ENCODE data around the gene LRRC25.
"Not testable (repeated sequence)": the region's sequence is repeated elsewhere in the genome, so short reads cannot be mapped to it uniquely, and the experiment has no call there.

LRRC25 gene

DNA sequence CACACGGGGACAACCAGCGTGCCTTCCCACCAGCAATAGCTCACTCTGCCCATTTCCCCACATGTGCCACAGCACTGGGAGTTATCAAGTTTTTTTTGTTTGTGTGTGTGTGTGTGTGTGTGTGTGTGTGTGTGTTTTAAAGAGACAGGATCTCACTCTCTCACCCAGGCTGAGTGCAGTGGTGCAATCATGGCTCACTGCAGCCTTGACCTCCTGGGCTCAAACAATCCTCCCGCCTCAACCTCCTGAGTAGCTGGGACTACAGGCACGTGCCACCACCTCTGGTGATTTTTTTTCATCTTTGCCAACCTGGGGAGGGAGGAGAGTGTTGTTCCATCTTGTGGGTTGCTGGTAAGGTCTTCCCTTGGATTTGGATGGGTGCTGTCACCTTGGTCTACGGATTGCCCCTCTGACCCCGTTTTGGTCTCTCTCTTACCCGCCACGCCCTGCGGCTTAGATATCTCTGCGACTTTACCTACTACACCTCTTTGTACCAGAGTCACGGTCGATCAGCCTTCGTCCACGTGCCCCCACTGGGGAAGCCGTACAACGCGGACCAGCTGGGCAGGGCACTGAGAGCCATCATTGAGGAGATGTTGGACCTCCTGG lies 34.4 kb downstream of the LRRC25 start (continued):
- TF ChIP-seq, protein P1, sequence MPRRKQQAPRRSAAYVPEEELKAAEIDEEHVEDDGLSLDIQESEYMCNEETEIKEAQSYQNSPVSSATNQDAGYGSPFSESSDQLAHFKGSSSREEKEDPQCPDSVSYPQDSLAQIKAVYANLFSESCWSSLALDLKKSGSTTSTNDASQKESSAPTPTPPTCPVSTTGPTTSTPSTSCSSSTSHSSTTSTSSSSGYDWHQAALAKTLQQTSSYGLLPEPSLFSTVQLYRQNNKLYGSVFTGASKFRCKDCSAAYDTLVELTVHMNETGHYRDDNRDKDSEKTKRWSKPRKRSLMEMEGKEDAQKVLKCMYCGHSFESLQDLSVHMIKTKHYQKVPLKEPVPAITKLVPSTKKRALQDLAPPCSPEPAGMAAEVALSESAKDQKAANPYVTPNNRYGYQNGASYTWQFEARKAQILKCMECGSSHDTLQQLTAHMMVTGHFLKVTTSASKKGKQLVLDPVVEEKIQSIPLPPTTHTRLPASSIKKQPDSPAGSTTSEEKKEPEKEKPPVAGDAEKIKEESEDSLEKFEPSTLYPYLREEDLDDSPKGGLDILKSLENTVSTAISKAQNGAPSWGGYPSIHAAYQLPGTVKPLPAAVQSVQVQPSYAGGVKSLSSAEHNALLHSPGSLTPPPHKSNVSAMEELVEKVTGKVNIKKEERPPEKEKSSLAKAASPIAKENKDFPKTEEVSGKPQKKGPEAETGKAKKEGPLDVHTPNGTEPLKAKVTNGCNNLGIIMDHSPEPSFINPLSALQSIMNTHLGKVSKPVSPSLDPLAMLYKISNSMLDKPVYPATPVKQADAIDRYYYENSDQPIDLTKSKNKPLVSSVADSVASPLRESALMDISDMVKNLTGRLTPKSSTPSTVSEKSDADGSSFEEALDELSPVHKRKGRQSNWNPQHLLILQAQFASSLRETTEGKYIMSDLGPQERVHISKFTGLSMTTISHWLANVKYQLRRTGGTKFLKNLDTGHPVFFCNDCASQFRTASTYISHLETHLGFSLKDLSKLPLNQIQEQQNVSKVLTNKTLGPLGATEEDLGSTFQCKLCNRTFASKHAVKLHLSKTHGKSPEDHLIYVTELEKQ (tag by site-specific recombination; IDR thresholded peaks at IDR 0.05; ENCODE audit: borderline replicate concordance): no peak
- TF ChIP-seq TCF7L2 (IDR thresholded peaks at IDR 0.05; ENCODE audit: borderline replicate concordance, low read depth, low read length): no peak
- no peak for TF ChIP-seq ZNF530 (tag by site-specific recombination; IDR thresholded peaks at IDR 0.05; ENCODE audit: low read depth)
- TF ChIP-seq, protein P2, sequence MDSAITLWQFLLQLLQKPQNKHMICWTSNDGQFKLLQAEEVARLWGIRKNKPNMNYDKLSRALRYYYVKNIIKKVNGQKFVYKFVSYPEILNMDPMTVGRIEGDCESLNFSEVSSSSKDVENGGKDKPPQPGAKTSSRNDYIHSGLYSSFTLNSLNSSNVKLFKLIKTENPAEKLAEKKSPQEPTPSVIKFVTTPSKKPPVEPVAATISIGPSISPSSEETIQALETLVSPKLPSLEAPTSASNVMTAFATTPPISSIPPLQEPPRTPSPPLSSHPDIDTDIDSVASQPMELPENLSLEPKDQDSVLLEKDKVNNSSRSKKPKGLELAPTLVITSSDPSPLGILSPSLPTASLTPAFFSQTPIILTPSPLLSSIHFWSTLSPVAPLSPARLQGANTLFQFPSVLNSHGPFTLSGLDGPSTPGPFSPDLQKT (IDR thresholded peaks at IDR 0.05; ENCODE audit: borderline replicate concordance, low read depth, low read length): no peak
- TF ChIP-seq, protein P3, sequence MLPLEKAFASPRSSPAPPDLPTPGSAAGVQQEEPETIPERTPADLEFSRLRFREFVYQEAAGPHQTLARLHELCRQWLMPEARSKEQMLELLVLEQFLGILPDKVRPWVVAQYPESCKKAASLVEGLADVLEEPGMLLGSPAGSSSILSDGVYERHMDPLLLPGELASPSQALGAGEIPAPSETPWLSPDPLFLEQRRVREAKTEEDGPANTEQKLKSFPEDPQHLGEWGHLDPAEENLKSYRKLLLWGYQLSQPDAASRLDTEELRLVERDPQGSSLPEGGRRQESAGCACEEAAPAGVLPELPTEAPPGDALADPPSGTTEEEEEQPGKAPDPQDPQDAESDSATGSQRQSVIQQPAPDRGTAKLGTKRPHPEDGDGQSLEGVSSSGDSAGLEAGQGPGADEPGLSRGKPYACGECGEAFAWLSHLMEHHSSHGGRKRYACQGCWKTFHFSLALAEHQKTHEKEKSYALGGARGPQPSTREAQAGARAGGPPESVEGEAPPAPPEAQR (tag by site-specific recombination; IDR thresholded peaks at IDR 0.05): no peak

GRCh38 chr19:18361646-18362045 lies 35.8 kb downstream of the LRRC25 start:
- no peak overlapping the region for H3K4me3 ChIP-seq (ENCODE audit: low read depth, low read length)
- no peaks in the 10 kb centered on the region for H3K9me3 ChIP-seq (ENCODE audit: control insufficient read depth, insufficient read depth, low read depth, low read length)
- TF ChIP-seq IKZF3 (tag by site-specific recombination; IDR thresholded peaks at IDR 0.05) (0 out of 2 replicates have a peak, but pooled peaks have one; percentile 15), ZNF133 (tag by site-specific recombination; IDR thresholded peaks at IDR 0.05) (no peak)
- no peak overlapping the region for H3K27ac ChIP-seq (ENCODE audit: extremely low read depth, low read depth, low read length)
- ChIA-PET POLR2A (no interaction called here), CTCF (interaction anchor here (3.5 kb wide), 1 partner anchor 12 kb away, joined by 27 read pairs; no protein-coding TSS in a partner anchor)
- peaks cover 0 to 18% of the 10 kb centered on the region in 2 experiments; a peak in 2 of 3 replicates for H3K36me3 ChIP-seq (ENCODE audit: control insufficient read depth in 2 of 2, insufficient read depth in 1 of 2, low read length in 2 of 2)
- no peaks in the 10 kb centered on the region; the same call in 1 of the 2 replicates for H3K4me1 ChIP-seq (ENCODE audit: control insufficient read depth, insufficient read depth, low read length)

GRCh38 chr19:18357041-18357440 lies 40.4 kb downstream of the LRRC25 start:
- TF ChIP-seq ZNF624 (tag by site-specific recombination; IDR thresholded peaks at IDR 0.05) (peak; percentile 93; the same call in 1 of the 2 replicates), TRIM28 (IDR thresholded peaks at IDR 0.05; ENCODE audit: borderline replicate concordance, low read length) (peak; percentile 93), SETDB1 (IDR thresholded peaks at IDR 0.05; ENCODE audit: insufficient read length, low read length) (peak; percentile 89), ZNF585B (tag by site-specific recombination; IDR thresholded peaks at IDR 0.05) (no peak)
- Histone ChIP-seq H3K4me3 (ENCODE audit: low read depth, low read length) (no peak overlapping the region), H3K4me1 (ENCODE audit: control insufficient read depth, insufficient read depth, low read length) (no peaks in the 10 kb centered on the region), H3K36me3 (ENCODE audit: control insufficient read depth in 2 of 2, insufficient read depth in 1 of 2, low read length in 2 of 2) (peaks cover 0 to 26% of the 10 kb centered on the region in 2 experiments; a peak in 2 of 3 replicates), H3K27ac (ENCODE audit: extremely low read depth, low read depth, low read length) (no peak overlapping the region), H3K9me3 (ENCODE audit: control insufficient read depth, insufficient read depth, low read depth, low read length) (no peaks in the 10 kb centered on the region)
- CTCF ChIA-PET: interaction anchor here (0.6 kb wide), 1 partner anchor 32 kb away, joined by 4 read pairs; no protein-coding TSS in a partner anchor
- POLR2A ChIA-PET: no interaction called here

DNA sequence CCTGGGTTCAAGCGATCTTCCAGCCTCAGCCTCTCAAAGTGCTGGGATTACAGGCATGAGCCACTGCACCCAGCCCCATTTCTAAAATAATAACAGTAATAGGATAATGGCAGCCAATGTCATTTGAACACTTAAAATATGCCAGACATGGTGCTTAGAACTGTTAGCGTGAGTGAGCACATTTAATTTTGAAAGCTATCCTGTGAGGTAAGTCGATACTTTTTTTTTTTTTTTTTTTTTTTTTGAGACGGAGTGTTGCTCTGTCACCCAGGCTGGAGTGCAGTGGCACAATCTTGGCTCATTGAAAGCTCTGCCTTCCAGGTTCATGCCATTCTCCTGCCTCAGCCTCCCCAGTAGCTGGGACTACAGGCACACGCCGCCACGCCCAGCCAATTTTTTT lies 42.7 kb downstream of the LRRC25 start:
- CTCF ChIA-PET: interaction anchor here (0.5 to 2.0 kb wide), 6 partner anchors 26 to 168 kb away, joined by 3 to 5 read pairs (median 4); no protein-coding TSS in a partner anchor
- H3K9me3 ChIP-seq (ENCODE audit: control insufficient read depth, insufficient read depth, low read depth, low read length); H3K27ac ChIP-seq (ENCODE audit: extremely low read depth, low read depth, low read length); H3K4me3 ChIP-seq (ENCODE audit: low read depth, low read length); H3K4me1 ChIP-seq (ENCODE audit: control insufficient read depth, insufficient read depth, low read length): not testable (repeated sequence)
- peaks cover 0 to 23% of the 10 kb centered on the region in 2 experiments; a peak in 2 of 3 replicates for H3K36me3 ChIP-seq (ENCODE audit: control insufficient read depth in 2 of 2, insufficient read depth in 1 of 2, low read length in 2 of 2)
- POLR2A ChIA-PET: interaction anchor here (0.6 kb wide), 2 partner anchors 34 to 930 kb away, joined by 4 to 5 read pairs; no protein-coding TSS in a partner anchor

Data from HEK293 (cell line).